Measurements from ENCODE around the gene JAM2. TPM values are rescaled to one million over a fixed set of nuclear protein-coding genes. Genes with fewer than 3 reads are reported as not detected.
A peak's percentile ranks its signal among the peaks of the same experiment; 100 is the strongest.
"Not testable (repeated sequence)": the region's sequence is repeated elsewhere in the genome, so short reads cannot be mapped to it uniquely, and the experiment has no call there.

Gene JAM2, protein sequence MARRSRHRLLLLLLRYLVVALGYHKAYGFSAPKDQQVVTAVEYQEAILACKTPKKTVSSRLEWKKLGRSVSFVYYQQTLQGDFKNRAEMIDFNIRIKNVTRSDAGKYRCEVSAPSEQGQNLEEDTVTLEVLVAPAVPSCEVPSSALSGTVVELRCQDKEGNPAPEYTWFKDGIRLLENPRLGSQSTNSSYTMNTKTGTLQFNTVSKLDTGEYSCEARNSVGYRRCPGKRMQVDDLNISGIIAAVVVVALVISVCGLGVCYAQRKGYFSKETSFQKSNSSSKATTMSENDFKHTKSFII
- under 1 TPM; 0.07 to 0.27 TPM for total RNA-seq

DNA sequence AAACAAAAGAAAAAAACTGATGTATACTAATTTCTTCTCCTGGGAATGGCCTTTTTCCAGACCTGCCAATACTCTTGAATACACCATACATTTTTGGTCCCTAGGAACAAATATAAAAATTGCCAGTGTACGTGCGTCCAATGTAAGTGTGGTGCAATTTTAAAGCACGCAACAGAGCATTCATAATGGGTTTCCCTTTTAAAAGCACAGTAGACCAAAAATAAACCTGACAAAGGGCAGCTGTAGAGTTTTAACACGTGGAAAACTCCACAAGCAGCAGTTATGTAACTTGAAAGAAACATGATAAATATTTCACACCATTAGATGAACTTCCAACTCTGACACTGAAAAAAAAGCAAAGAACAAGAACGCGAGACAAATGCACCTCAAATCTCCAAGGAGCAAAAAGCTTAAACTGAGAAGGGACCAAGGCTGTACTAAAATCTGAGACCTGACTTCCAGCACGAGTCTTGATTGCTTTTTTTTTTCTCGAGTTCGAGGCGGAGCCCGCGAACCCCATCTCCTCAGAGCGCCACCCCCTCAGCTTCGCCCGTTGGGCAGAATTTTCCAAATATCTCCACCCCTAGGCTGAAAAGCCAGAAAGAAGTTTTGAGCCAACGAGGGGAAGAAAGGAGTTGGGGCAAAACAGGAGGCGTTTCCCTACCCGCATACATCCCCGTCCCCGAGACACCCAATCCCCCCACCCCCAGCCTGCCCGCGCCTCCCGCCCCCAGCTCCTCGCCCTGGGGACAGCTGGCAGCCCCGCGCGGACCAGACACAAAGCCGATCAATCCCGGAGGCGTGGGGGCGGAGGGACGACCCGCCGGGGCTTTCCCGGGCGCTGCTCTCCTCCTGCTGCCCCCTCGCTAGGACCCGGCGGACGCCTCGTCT, at the start of gene JAM2:
TSS of gene JAM2 (plus strand) at position 599 of the 891 bp plus-strand sequence. CDS start 564 bp downstream, outside the sequence.
- no peaks in the 10 kb centered on the region for H3K9me3 Mint-ChIP-seq
- CTCF ChIA-PET = interaction anchor here (0.8 to 2.5 kb wide), 6 partner anchors 9 to 152 kb away, joined by 3 to 22 read pairs (median 6); no protein-coding TSS in a partner anchor
- peak; percentile 35 for DNase-seq
- intact Hi-C loops (cut with micrococcal nuclease) = loop anchor here (1.0 to 5.0 kb wide), 5 partner anchors 31 to 243 kb away; partner anchors contain the start of genes ATP5PF and GABPA
- H3K27me3 Mint-ChIP-seq (ENCODE audit: low read depth) = peaks cover 32% of the 10 kb centered on the region
- no peaks in the 10 kb centered on the region for H3K36me3 Mint-ChIP-seq (ENCODE audit: low read depth)
- H3K4me3 Mint-ChIP-seq = peak within 1 kb of the TSS; percentile 67
- no peak within 1 kb of the TSS for H3K27ac Mint-ChIP-seq
- H3K4me1 Mint-ChIP-seq (ENCODE audit: low read depth) = peaks cover 21% of the 10 kb centered on the region

DNA sequence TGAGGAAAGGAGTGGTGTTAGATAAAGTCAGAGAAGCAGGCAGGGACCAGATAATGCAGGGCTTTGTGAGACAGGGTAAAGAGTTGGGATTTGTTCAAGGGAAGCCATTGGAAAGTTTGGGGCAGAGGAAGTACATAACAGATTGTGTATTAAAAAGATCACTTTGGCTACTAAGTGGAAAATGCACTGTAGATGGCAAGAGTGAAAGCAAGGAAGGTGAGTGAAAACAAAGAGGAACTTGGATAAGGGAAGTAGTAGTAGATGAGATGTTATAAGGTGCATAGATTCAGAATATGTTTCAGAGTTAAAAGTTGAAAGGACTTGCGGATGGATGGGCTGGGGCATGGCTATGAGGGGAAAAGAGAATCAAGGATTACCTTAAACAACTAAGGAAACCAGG, 49.2 kb upstream of the JAM2 start:
- peaks cover 45% of the 10 kb centered on the region for H3K36me3 Mint-ChIP-seq (ENCODE audit: low read depth)
- CTCF ChIA-PET = interaction anchor here (1.6 kb wide), 1 partner anchor 15 kb away, joined by 5 read pairs; no protein-coding TSS in a partner anchor
- DNase-seq = no peak

DNA sequence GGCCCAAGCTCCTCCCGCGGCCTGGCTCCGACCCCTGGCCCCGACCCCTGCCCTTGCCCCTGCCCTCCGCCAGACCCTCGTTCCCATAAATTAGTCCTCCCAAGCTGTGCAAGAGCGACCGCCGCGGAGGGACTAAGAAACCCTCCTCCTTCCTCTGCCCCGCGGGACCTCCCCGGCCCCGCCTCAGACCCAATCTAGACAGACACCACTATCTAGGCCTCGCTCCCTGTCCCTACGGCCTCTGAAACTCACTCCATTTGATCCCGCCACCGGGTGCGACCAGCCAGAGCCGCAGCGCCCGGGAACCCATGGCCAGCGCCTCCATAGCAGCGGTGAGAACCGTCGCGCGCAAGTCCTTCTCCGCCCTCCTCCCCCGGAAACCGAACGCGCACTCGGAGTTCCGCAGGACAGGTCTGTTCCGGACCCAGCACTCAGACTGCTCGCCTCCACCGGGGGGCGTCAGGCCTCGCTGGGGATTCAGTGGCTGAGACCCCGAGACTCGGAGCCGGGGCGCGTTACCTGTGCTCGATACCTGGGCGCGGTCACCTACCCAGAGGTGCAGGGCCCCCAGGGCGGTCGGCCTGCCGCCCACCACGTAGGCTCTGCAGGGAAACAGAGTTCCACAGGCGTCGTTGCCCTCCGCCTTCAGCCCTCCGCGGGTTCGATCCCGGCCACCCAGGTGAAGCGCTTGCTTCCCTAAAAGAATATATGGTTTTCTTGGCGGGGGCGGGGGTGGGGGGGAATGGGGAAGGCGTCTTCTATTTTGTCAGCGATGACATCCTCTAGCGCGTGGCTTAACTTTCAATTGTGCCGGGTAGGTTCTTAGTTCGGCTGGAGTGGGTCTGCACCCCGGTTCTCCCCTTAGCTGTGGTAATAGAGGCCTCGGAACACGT, 31.7 kb upstream of the JAM2 start, which contains the start of gene MRPL39:
TSS of gene MRPL39 (minus strand) at position 331 of the 893 bp plus-strand sequence. CDS start at position 325, 6 bp downstream.
- Mint-ChIP-seq H3K9me3 (no peaks in the 10 kb centered on the region), H3K4me3 (peak within 1 kb of the TSS; percentile 94), H3K36me3 (ENCODE audit: low read depth) (peaks cover 15% of the 10 kb centered on the region), H3K4me1 (ENCODE audit: low read depth) (peaks cover 35% of the 10 kb centered on the region), H3K27me3 (ENCODE audit: low read depth) (no peaks in the 10 kb centered on the region), H3K27ac (peak within 1 kb of the TSS; percentile 95)
- intact Hi-C loops (cut with micrococcal nuclease) = loop anchor here (1.0 to 5.0 kb wide), 16 partner anchors 32 to 1110 kb away; partner anchors contain the start of genes ATP5PF, GABPA and JAM2
- CTCF ChIA-PET = interaction anchor here (0.6 to 3.5 kb wide), 37 partner anchors 9 to 1111 kb away, joined by 3 to 62 read pairs (median 4); partner anchors contain the start of genes ATP5PF, GABPA and JAM2
- peak; percentile 93 for DNase-seq

More for the DNA sequence above, 49.2 kb upstream of the JAM2 start:
- no peak overlapping the region for H3K27ac Mint-ChIP-seq
- no peak overlapping the region for H3K4me3 Mint-ChIP-seq
- no peaks in the 10 kb centered on the region for H3K27me3 Mint-ChIP-seq (ENCODE audit: low read depth)
- H3K4me1 Mint-ChIP-seq (ENCODE audit: low read depth) = peaks cover 18% of the 10 kb centered on the region
- no peaks in the 10 kb centered on the region for H3K9me3 Mint-ChIP-seq
- intact Hi-C loops (cut with micrococcal nuclease) = no loop called here

DNA sequence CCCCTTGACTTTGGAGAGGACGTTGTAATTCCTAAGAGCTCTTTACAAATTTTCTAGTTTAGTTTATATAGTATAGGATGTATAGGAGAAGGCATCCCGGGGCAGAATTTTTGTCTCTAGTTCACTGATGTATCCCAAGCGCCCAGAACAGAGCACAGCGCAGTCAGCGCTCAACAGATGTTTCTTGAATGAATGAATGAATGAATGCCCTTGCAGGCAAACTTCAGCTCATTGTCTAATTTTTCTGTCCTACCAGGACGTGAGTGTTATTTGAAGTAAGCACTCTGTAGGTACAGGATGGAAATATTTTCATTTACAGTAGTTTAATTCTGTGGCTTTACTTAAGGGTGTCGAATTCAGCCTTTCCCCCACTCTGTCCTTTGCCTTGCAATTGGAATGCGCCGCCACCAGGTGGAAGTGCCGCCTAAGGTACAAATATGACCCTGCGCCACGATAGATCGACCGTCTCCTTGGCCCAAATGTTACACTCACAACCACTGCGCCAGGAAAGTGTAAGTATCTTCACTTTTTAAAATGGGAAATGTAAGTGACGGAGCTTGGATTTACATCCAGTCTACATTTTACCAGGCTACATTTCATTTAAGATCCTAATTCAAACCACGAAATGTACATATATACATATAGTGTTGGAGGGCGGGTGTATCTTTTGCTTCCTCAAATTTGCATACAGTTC, 30.9 kb upstream of the JAM2 start:
- peak overlapping the region; percentile 4 for H3K27ac Mint-ChIP-seq
- intact Hi-C loops (cut with micrococcal nuclease) = loop anchor here (1.0 to 5.0 kb wide), 15 partner anchors 31 to 1109 kb away; partner anchors contain the start of genes ATP5PF, GABPA and JAM2

DNA sequence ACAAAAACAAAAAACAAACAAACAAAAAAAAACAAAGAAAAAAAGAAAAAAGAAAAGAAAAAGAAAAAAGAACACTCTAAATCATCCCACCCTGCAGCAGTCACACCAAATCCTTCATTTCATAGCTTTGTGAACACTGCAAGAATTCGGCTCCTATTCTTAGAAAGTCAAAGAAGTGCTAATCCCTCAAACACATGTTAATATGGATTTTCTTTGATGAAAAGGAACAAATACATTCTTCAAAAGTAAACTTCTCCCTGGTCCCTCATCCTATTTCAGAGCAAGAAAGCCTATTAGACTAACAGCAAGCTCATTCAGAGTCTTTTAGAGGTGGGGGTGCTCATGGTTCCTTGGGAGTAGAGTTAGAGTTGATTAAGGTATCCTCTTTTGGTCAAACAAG, 24.6 kb upstream of the JAM2 start:
- H3K9me3 Mint-ChIP-seq = no peaks in the 10 kb centered on the region
- no peak overlapping the region for H3K27ac Mint-ChIP-seq
- no peaks in the 10 kb centered on the region for H3K27me3 Mint-ChIP-seq (ENCODE audit: low read depth)
- no peaks in the 10 kb centered on the region for H3K36me3 Mint-ChIP-seq (ENCODE audit: low read depth)
- no peak for DNase-seq
- CTCF ChIA-PET = no interaction called here
- H3K4me1 Mint-ChIP-seq (ENCODE audit: low read depth) = no peaks in the 10 kb centered on the region
- no peak overlapping the region for H3K4me3 Mint-ChIP-seq
- intact Hi-C loops (cut with micrococcal nuclease) = no loop called here

More for the DNA sequence above, 30.9 kb upstream of the JAM2 start:
- CTCF ChIA-PET = interaction anchor here (0.6 to 3.5 kb wide), 46 partner anchors 8 to 1110 kb away, joined by 3 to 62 read pairs (median 4); partner anchors contain the start of genes ATP5PF, GABPA and JAM2
- DNase-seq = peak; percentile 89
- Mint-ChIP-seq H3K4me3 (peak overlapping the region; percentile 94), H3K9me3 (no peaks in the 10 kb centered on the region), H3K27me3 (ENCODE audit: low read depth) (no peaks in the 10 kb centered on the region), H3K4me1 (ENCODE audit: low read depth) (peaks cover 31% of the 10 kb centered on the region), H3K36me3 (ENCODE audit: low read depth) (peaks cover 11% of the 10 kb centered on the region)

DNA sequence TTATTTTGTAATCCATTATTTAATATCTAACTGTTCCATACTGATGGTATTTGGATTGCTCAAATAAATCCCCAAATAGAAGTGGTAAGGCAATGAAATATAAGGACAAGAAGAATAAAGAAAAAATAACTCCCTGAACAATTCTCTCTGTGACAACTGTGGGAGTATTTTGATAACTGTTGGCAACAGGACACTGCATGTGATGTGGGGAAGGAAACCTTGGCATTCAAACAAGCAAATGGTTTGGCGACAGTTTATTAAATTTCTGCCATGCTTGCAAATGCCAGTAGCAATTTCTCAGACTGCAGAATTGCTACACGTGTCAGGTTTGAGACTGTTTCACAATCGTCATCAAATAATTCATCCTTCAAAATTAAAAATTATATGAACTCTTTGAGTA, 23.2 kb upstream of the JAM2 start:
- no peak overlapping the region for H3K27ac Mint-ChIP-seq
- no peaks in the 10 kb centered on the region for H3K36me3 Mint-ChIP-seq (ENCODE audit: low read depth)
- no peaks in the 10 kb centered on the region for H3K9me3 Mint-ChIP-seq
- no peaks in the 10 kb centered on the region for H3K4me1 Mint-ChIP-seq (ENCODE audit: low read depth)
- DNase-seq = no peak
- CTCF ChIA-PET = interaction anchor here (0.8 to 1.2 kb wide), 2 partner anchors 8 to 9 kb away, joined by 3 to 7 read pairs; no protein-coding TSS in a partner anchor
- no peak overlapping the region for H3K4me3 Mint-ChIP-seq
- no peaks in the 10 kb centered on the region for H3K27me3 Mint-ChIP-seq (ENCODE audit: low read depth)
- intact Hi-C loops (cut with micrococcal nuclease) = no loop called here

DNA sequence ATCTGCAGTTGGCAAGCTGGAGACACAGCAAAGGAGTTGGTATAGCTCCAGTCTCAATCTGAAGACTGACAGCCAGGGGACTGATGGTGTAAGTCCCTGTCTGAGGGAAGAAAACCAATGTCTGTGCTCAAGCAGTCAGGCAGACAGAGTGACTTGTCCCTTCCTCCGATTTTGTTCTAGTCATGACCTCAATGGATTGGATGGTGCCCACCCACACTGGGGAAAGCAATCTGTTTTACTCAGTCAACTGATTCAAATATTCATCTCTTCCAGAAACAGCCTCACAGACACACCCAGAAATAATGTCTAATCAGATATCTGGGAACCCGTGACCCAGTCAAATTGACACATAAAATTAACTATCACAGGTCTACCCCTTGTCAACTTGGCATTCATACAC, 19.9 kb upstream of the JAM2 start:
- no peaks in the 10 kb centered on the region for H3K4me1 Mint-ChIP-seq (ENCODE audit: low read depth)
- H3K9me3 Mint-ChIP-seq = no peaks in the 10 kb centered on the region
- H3K27me3 Mint-ChIP-seq (ENCODE audit: low read depth) = no peaks in the 10 kb centered on the region
- no peaks in the 10 kb centered on the region for H3K36me3 Mint-ChIP-seq (ENCODE audit: low read depth)
- CTCF ChIA-PET = no interaction called here
- intact Hi-C loops (cut with micrococcal nuclease) = no loop called here
- H3K4me3 Mint-ChIP-seq = no peak overlapping the region
- H3K27ac Mint-ChIP-seq = no peak overlapping the region
- DNase-seq = no peak

DNA sequence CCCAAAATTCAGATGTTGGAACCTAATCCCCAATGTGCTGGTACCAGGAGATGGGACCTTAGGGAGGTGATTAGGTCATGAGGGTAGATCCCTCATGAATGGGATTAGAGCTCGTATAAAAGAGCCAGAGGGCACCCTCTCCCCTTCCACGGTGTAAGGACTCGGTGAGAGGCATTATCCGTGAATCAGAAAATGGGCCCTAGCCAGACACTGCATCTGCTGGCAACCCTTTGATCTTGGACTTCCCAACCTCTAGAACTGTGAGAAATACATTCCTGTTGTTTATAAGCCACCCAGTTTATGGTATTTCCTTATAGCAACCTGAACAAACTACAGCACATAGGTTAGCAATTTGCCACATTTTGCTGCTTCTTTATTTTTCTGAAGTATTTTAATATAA, 14.5 kb upstream of the JAM2 start:
- Mint-ChIP-seq H3K36me3 (ENCODE audit: low read depth) (no peaks in the 10 kb centered on the region), H3K27ac (no peak overlapping the region), H3K4me3 (no peak overlapping the region), H3K27me3 (ENCODE audit: low read depth) (no peaks in the 10 kb centered on the region), H3K4me1 (ENCODE audit: low read depth) (no peaks in the 10 kb centered on the region), H3K9me3 (no peaks in the 10 kb centered on the region)
- CTCF ChIA-PET = no interaction called here
- intact Hi-C loops (cut with micrococcal nuclease) = no loop called here
- DNase-seq = no peak

DNA sequence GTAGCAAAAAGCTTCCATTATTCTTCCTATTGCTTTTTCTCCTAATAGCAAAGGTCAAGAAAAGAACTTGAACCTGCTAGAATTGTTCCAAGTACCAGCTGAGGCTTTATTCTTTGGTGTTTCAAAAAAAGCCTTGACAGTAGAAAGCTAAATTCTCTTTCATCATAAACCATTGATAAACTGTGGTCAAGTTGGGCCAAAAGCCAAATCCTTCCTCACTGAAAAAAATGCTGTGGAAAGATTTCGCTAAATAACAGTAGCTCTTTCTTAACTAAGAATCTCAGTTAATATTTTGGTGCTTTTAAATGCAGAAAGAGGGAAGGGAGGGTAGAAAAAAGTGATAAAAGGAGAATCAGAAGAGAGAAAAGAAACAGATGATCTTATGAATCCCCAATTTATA, 14.0 kb upstream of the JAM2 start:
- no peaks in the 10 kb centered on the region for H3K4me1 Mint-ChIP-seq (ENCODE audit: low read depth)
- no peak for DNase-seq
- no peaks in the 10 kb centered on the region for H3K36me3 Mint-ChIP-seq (ENCODE audit: low read depth)
- H3K27me3 Mint-ChIP-seq (ENCODE audit: low read depth) = no peaks in the 10 kb centered on the region
- H3K27ac Mint-ChIP-seq = no peak overlapping the region
- CTCF ChIA-PET = interaction anchor here (1.3 kb wide), 1 partner anchor 17 kb away, joined by 6 read pairs; no protein-coding TSS in a partner anchor
- intact Hi-C loops (cut with micrococcal nuclease) = no loop called here
- H3K9me3 Mint-ChIP-seq = no peaks in the 10 kb centered on the region
- no peak overlapping the region for H3K4me3 Mint-ChIP-seq

DNA sequence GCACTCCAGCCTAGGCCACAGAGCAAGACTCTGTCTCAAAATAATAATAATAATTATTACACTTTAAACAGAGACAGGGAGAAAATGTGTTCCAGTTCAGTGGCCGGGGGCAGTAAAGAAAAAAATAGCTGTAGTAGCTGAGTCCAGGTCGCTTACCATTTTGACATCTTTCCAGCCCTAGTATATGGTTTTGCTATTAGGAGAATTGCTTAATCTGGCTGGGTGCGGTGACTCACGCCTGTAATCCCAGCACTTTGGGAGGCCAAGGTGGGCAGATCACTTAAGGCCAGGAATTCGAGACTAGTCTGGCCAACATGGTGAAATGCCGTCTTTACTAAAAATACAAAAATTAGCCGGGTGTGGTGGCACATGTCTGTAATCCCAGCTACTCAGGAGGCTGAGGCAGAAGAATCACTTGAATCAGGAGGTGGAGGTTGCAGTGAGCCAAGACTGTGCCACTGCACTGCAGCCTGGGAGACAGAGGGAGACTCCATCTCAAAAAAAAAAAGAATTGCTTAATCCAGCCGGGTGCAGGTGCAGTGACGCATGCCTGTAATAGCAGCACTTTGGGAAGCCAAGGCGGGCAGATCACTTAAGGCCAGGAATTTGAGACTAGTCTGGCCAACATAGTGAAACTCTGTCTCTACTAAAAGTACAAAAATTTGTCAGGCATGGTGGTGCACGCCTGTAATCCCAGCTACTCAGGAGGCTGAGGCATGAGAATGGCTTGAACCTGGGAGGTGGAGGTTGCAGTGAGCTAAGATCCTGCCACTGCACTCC, 13.1 kb upstream of the JAM2 start:
- CTCF ChIA-PET = interaction anchor here (0.6 to 1.3 kb wide), 2 partner anchors 18 to 68 kb away, joined by 3 to 6 read pairs; no protein-coding TSS in a partner anchor
- H3K4me3 Mint-ChIP-seq; DNase-seq; intact Hi-C loops (cut with micrococcal nuclease); H3K4me1 Mint-ChIP-seq (ENCODE audit: low read depth); H3K9me3 Mint-ChIP-seq; H3K27ac Mint-ChIP-seq; H3K36me3 Mint-ChIP-seq (ENCODE audit: low read depth); H3K27me3 Mint-ChIP-seq (ENCODE audit: low read depth): not testable (repeated sequence)
